Measurements from ENCODE around the gene MRPL16. TPM values are rescaled to one million over a fixed set of nuclear protein-coding genes. Genes with fewer than 3 reads are reported as not detected.

MRPL16 gene
- polyA plus RNA-seq, 1 of the 3 experiments (the other 2 are of a cell fraction): 77.6 TPM

- Histone ChIP-seq H4K20me1 (ENCODE audit: insufficient read depth) (no peaks in the 10 kb centered on the region), H3K4me2 (no peak overlapping the region), H3K27me3 (ENCODE audit: insufficient read depth) (no peaks in the 10 kb centered on the region), H3F3A (replicated peaks; ENCODE audit: insufficient read depth) (peaks cover 20% of the 10 kb centered on the region), H3K4me3 (ENCODE audit: low read depth in 2 of 2, low read length in 1 of 2) (no peak overlapping the region), H3K27ac (ENCODE audit: low read depth in 2 of 2, low read length in 1 of 2) (no peak overlapping the region), H2AFZ (ENCODE audit: low read depth) (no peak overlapping the region), H3K36me3 (replicated peaks in 1 of 2; ENCODE audit: control insufficient read depth in 1 of 2, insufficient read depth in 2 of 2, low read length in 1 of 2) (peaks cover 50 to 59% of the 10 kb centered on the region in 2 experiments), H3K9ac (no peak overlapping the region), H3K9me3 (no peaks in the 10 kb centered on the region), H3K9me2 (no peaks in the 10 kb centered on the region), H3K4me1 (ENCODE audit: control insufficient read depth in 1 of 2, insufficient read depth in 2 of 2, low read depth in 1 of 2, low read length in 1 of 2) (no peaks in the 10 kb centered on the region), H3K79me2 (ENCODE audit: insufficient read depth) (no peaks in the 10 kb centered on the region)
- TF ChIP-seq ELF1 (IDR thresholded peaks at IDR 0.05) (no peak), SMC3 (IDR thresholded peaks at IDR 0.05; ENCODE audit: low read depth, low read length) (peak; percentile 52), MAX (IDR thresholded peaks at IDR 0.05; ENCODE audit: low read depth) (peak; percentile 89), JUND (IDR thresholded peaks at IDR 0.05) (no peak), RAD21 (IDR thresholded peaks at IDR 0.05; ENCODE audit: low read length) (peak; percentile 85)
- TF ChIP-seq, protein P1, sequence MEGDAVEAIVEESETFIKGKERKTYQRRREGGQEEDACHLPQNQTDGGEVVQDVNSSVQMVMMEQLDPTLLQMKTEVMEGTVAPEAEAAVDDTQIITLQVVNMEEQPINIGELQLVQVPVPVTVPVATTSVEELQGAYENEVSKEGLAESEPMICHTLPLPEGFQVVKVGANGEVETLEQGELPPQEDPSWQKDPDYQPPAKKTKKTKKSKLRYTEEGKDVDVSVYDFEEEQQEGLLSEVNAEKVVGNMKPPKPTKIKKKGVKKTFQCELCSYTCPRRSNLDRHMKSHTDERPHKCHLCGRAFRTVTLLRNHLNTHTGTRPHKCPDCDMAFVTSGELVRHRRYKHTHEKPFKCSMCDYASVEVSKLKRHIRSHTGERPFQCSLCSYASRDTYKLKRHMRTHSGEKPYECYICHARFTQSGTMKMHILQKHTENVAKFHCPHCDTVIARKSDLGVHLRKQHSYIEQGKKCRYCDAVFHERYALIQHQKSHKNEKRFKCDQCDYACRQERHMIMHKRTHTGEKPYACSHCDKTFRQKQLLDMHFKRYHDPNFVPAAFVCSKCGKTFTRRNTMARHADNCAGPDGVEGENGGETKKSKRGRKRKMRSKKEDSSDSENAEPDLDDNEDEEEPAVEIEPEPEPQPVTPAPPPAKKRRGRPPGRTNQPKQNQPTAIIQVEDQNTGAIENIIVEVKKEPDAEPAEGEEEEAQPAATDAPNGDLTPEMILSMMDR (IDR thresholded peaks at IDR 0.05): peak; percentile 81
- peak; percentile 42 for DNase-seq
- POLR2A ChIA-PET: no interaction called here
- WGBS (ENCODE audit: low lambda C conversion rate): 52% methylated on average over 4 of the region's 4 CpGs
- CTCF ChIA-PET: interaction anchor here (1.0 to 7.2 kb wide), 7 partner anchors 9 to 194 kb away, joined by 3 to 88 read pairs (median 5); partner anchors contain the start of gene STX3
Measured at GRCh38 chr11:59802639-59803176, 7.9 kb downstream of the MRPL16 start.

DNA sequence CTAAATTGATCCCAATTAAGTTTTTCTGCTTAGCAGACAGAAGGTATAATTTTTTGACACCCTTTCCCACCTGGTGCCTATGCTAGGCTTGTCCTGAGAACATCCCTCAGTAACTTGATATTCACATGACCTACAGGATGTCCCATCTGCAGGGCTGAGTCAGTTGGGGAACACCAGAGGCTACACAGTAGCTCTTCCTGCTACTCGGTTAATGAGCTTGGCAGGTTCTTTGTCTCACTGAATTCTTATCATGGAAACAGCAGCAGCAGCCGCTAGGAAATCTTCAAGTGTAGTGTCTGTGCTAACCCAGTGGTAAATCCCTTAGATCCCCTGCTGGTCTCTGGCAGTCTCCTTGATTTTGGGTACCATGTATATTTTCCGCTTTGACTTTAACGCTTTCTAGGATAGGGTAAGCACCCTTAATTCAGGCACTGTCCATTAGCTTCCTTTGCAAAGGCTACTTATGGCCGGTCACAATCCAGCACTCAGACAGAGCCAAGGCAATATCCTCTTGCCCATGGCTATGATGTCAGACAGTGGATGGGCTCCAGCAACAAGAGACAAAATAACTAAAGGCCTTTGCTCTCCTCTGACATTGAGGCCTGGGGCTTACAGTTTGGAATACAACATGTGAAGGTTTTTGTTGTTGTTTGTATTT lies 8.5 kb downstream of the MRPL16 start:
- H2AFZ ChIP-seq (ENCODE audit: low read depth): no peak overlapping the region
- no peak overlapping the region for H3K4me3 ChIP-seq (ENCODE audit: low read depth in 2 of 2, low read length in 1 of 2)
- H4K20me1 ChIP-seq (ENCODE audit: insufficient read depth): no peaks in the 10 kb centered on the region
- no peaks in the 10 kb centered on the region for H3K9me3 ChIP-seq
- H3F3A ChIP-seq (replicated peaks; ENCODE audit: insufficient read depth): peaks cover 20% of the 10 kb centered on the region
- no peaks in the 10 kb centered on the region for H3K9me2 ChIP-seq
- no peaks in the 10 kb centered on the region for H3K79me2 ChIP-seq (ENCODE audit: insufficient read depth)
- ChIA-PET POLR2A (interaction anchor here (0.6 kb wide), 1 partner anchor 47 kb away, joined by 4 read pairs; the partner anchor contains the start of gene STX3), CTCF (interaction anchor here (0.8 to 7.2 kb wide), 18 partner anchors 9 to 193 kb away, joined by 3 to 88 read pairs (median 4); partner anchors contain the start of gene STX3)
- H3K27me3 ChIP-seq (ENCODE audit: insufficient read depth): no peaks in the 10 kb centered on the region
- H3K27ac ChIP-seq (ENCODE audit: low read depth in 2 of 2, low read length in 1 of 2): peak overlapping the region in 1 of 2 experiments; percentile 43; a peak in 1 of 4 replicates
- peak; percentile 22 for DNase-seq
- no peak overlapping the region for H3K9ac ChIP-seq
- no peaks in the 10 kb centered on the region for H3K4me1 ChIP-seq (ENCODE audit: control insufficient read depth in 1 of 2, insufficient read depth in 2 of 2, low read depth in 1 of 2, low read length in 1 of 2)
- peaks cover 50 to 57% of the 10 kb centered on the region in 2 experiments for H3K36me3 ChIP-seq (replicated peaks in 1 of 2; ENCODE audit: control insufficient read depth in 1 of 2, insufficient read depth in 2 of 2, low read length in 1 of 2)
- H3K4me2 ChIP-seq: no peak overlapping the region
- WGBS (ENCODE audit: low lambda C conversion rate): 62% methylated on average over 5 of the region's 5 CpGs
- TF ChIP-seq MAX (IDR thresholded peaks at IDR 0.05; ENCODE audit: low read depth) (no peak), NRF1 (IDR thresholded peaks at IDR 0.05; ENCODE audit: low read depth, low read length) (no peak), FOSL2 (IDR thresholded peaks at IDR 0.05; ENCODE audit: borderline replicate concordance, low read depth) (no peak), IRF3 (IDR thresholded peaks at IDR 0.05; ENCODE audit: low read depth, low read length) (no peak), FOXM1 (IDR thresholded peaks at IDR 0.05; ENCODE audit: low read depth) (no peak), MXI1 (IDR thresholded peaks at IDR 0.05; ENCODE audit: low read depth, low read length) (no peak), RFX5 (IDR thresholded peaks at IDR 0.05; ENCODE audit: low read length) (no peak), CHD2 (IDR thresholded peaks at IDR 0.05; ENCODE audit: low read length, partially characterized antibody) (no peak), EZH2phosphoT487 (IDR thresholded peaks at IDR 0.05; ENCODE audit: borderline replicate concordance, low read depth) (no peak), USF2 (IDR thresholded peaks at IDR 0.05; ENCODE audit: borderline replicate concordance, low read depth, low read length) (no peak), SMC3 (IDR thresholded peaks at IDR 0.05; ENCODE audit: low read depth, low read length) (no peak), JUND (IDR thresholded peaks at IDR 0.05) (no peak), RXRA (IDR thresholded peaks at IDR 0.05; ENCODE audit: borderline replicate concordance, low read depth) (no peak), GATA2 (CRISPR knock-in tag; IDR thresholded peaks at IDR 0.05) (no peak), SIN3A (IDR thresholded peaks at IDR 0.05; ENCODE audit: borderline replicate concordance, low read depth, low read length) (no peak), YY1 (IDR thresholded peaks at IDR 0.05; ENCODE audit: low read depth) (no peak)
- TF ChIP-seq, protein P1 (IDR thresholded peaks at IDR 0.05): no peak
